HCT116 (cell line): ENCODE measurements around the gene ADAMTS3. TPM values are rescaled to one million over a fixed set of nuclear protein-coding genes. Genes with fewer than 3 reads are reported as not detected.

Experiments
- ATAC-seq: fragments of 200-7000 bp; cut with Tn5 transposase; 2 replicates; pipeline ENCODE4 v1.9.1; 2020; ENCODE audit warnings: mild to moderate bottlenecking, moderate library complexity
- BruUV-seq: library from RNA; stranded (reverse); fragments of 400-500 nt; replicated peaks from 2 replicates; lab custom pipeline; 2021; lab: Mats Ljungman, UMichigan
- CTCF ChIA-PET: fragments of 300-600 bp; sonication (Branson Sonifier 250); formaldehyde crosslinking; loops from one replicate; lab custom pipeline; 2021; ENCODE audit warnings: antibody characterized with exemption; lab: Charles Lee
- POLR2A ChIA-PET: fragments of 300-600, 350-600 bp; sonication (Branson Sonifier 250); formaldehyde crosslinking; loops from one replicate; lab custom pipeline; 2021; ENCODE audit warnings: antibody characterized with exemption; lab: Charles Lee
- RAD21 ChIA-PET, 2 experiments: fragments of 300-600 bp; sonication (Branson Sonifier 250); formaldehyde crosslinking; loops; one replicate each; lab custom pipeline; 2023; ENCODE audit warnings: low total read pairs in 2 of 2; ENCODE audit not compliant: uncharacterized antibody in 2 of 2, unreplicated experiment in 2 of 2, low non-redundant PET in 1 of 2; lab: Charles Lee
- DNase-seq: peaks from one replicate; pipeline ENCODE4 v3.0.0-alpha.2; 2010; ENCODE audit warnings: low read depth, low spot score
- H2AFZ ChIP-seq: fragments of 200-600 bp; shearing (Covaris generic), sonication (generic); 2 replicates; pipeline ENCODE4 v1.6.1; 2017; ENCODE audit warnings: low read depth, mixed run types, mixed read lengths, antibody characterized with exemption, low read length; ENCODE audit not compliant: poor library complexity, severe bottlenecking
- H3K27ac ChIP-seq: 2 replicates; pipeline ENCODE4 v1.5.1; 2012; ENCODE audit warnings: low read depth, low read length
- H3K27me3 ChIP-seq: fragments of 200-600 bp; sonication (generic); 2 replicates; pipeline ENCODE4 v1.6.1; 2016; ENCODE audit warnings: mixed run types, low read length, mixed read lengths; ENCODE audit not compliant: insufficient read depth
- H3K36me3 ChIP-seq, 2 experiments: fragments of 200-500 bp in 1 of 2; fragments of 200-600 bp in 1 of 2; sonication (Bioruptor generic) in 1 of 2; sonication (generic) in 1 of 2; 2 replicates each; pipeline versions ENCODE4 v1.5.1 to v1.6.1; 2014 to 2016; ENCODE audit warnings: low read length in 2 of 2, inconsistent platforms in 1 of 2, mixed read lengths in 1 of 2, mixed run types in 1 of 2; ENCODE audit not compliant: insufficient read depth in 2 of 2, control insufficient read depth in 1 of 2
- H3K4me1 ChIP-seq, 2 experiments: fragments of 200-600 bp in 1 of 2; sonication (generic) in 1 of 2; 2 replicates each; pipeline versions ENCODE4 v1.5.1 to v1.6.1; 2012 to 2017; ENCODE audit warnings: low read length in 2 of 2, inconsistent platforms in 1 of 2, mild to moderate bottlenecking in 1 of 2, mixed read lengths in 1 of 2, mixed run types in 1 of 2, moderate library complexity in 1 of 2; ENCODE audit not compliant: insufficient read depth in 2 of 2, control insufficient read depth in 1 of 2
- H3K4me2 ChIP-seq: fragments of 200-600 bp; sonication (generic); 2 replicates; pipeline ENCODE4 v1.6.1; 2017; ENCODE audit warnings: mixed run types, low read length, mixed read lengths
- H3K4me3 ChIP-seq, 2 experiments: fragments of 200-600 bp in 1 of 2; sonication (generic) in 1 of 2; replicated peaks in 1 of 2; 2 replicates each; pipeline ENCODE4 v1.5.1; 2011 to 2016; ENCODE audit warnings: low read length in 2 of 2, control low read depth in 1 of 2, low read depth in 1 of 2, mild to moderate bottlenecking in 1 of 2, mixed read lengths in 1 of 2, mixed run types in 1 of 2
- H3K79me2 ChIP-seq: fragments of 200-600 bp; sonication (generic); 2 replicates; pipeline ENCODE4 v1.6.1; 2017; ENCODE audit warnings: mild to moderate bottlenecking, mixed run types, low read length, moderate library complexity, mixed read lengths; ENCODE audit not compliant: insufficient read depth
- H3K9ac ChIP-seq: fragments of 200-600 bp; sonication (generic); 2 replicates; pipeline ENCODE4 v1.6.1; 2016; ENCODE audit warnings: low read length, mixed read lengths
- H3K9me2 ChIP-seq: fragments of 200-600 bp; sonication (generic), shearing (Covaris generic); 2 replicates; pipeline ENCODE4 v1.6.1; 2017; ENCODE audit warnings: mixed run types, mild to moderate bottlenecking, moderate library complexity; ENCODE audit not compliant: insufficient read depth
- H3K9me3 ChIP-seq, 2 experiments: fragments of 200-500 bp in 1 of 2; fragments of 200-600 bp in 1 of 2; sonication (Bioruptor generic) in 1 of 2; sonication (generic) in 1 of 2; 2 replicates each; pipeline ENCODE4 v1.6.1; 2014 to 2017; ENCODE audit warnings: low read length in 2 of 2, mixed read lengths in 2 of 2, inconsistent platforms in 1 of 2, low read depth in 1 of 2, mild to moderate bottlenecking in 1 of 2, mixed run types in 1 of 2, moderate library complexity in 1 of 2; ENCODE audit not compliant: control insufficient read depth in 1 of 2, insufficient read depth in 1 of 2
- H4K20me1 ChIP-seq: fragments of 200-600 bp; sonication (generic), shearing (Covaris generic); 2 replicates; pipeline ENCODE4 v1.6.1; 2017; ENCODE audit warnings: mixed run types, mild to moderate bottlenecking, moderate library complexity; ENCODE audit not compliant: insufficient read depth
- CBX3 ChIP-seq: IDR thresholded peaks from 2 replicates; pipeline ENCODE4 v1.6.1; 2012; ENCODE audit warnings: low read depth
- EGR1 ChIP-seq: IDR thresholded peaks from 2 replicates; pipeline ENCODE4 v1.6.1; 2012; ENCODE audit warnings: low read depth
- EZH2 ChIP-seq: fragments of 200-600 bp; sonication (generic); IDR thresholded peaks from 2 replicates; pipeline ENCODE4 v1.6.1; 2017; ENCODE audit warnings: antibody characterized with exemption, mixed run types
- EZH2phosphoT487 ChIP-seq: fragments of 200-600 bp; IDR thresholded peaks from 2 replicates; pipeline ENCODE4 v1.6.1; 2018; ENCODE audit warnings: antibody characterized with exemption, borderline replicate concordance
- JUND ChIP-seq: IDR thresholded peaks from 2 replicates; pipeline ENCODE4 v1.6.1; 2012
- POLR2A ChIP-seq: IDR thresholded peaks from 2 replicates; pipeline ENCODE4 v1.7.0; 2011; ENCODE audit warnings: borderline replicate concordance; ENCODE audit not compliant: insufficient read depth, insufficient read length; ENCODE audit errors: extremely low read depth
- RAD21 ChIP-seq: IDR thresholded peaks from 2 replicates; pipeline ENCODE4 v1.6.1; 2012; ENCODE audit warnings: low read depth, mild to moderate bottlenecking
- SIN3A ChIP-seq: IDR thresholded peaks from 2 replicates; pipeline ENCODE4 v1.6.1; 2012; ENCODE audit warnings: low read depth
- SP1 ChIP-seq: IDR thresholded peaks from 2 replicates; pipeline ENCODE4 v1.6.1; 2012; ENCODE audit warnings: low read depth
- YY1 ChIP-seq: IDR thresholded peaks from 2 replicates; pipeline ENCODE4 v1.6.1; 2011; ENCODE audit warnings: low read length, low read depth, moderate library complexity, mild to moderate bottlenecking; ENCODE audit not compliant: insufficient replicate concordance; ENCODE audit errors: extremely low read depth
- ZNF274 ChIP-seq: fragments of 200-500 bp; sonication (Bioruptor generic); IDR thresholded peaks from 2 replicates; pipeline ENCODE4 v1.6.1; 2014; ENCODE audit warnings: mild to moderate bottlenecking, low read depth, low read length, inconsistent platforms
- intact Hi-C: fragments of 100-400 bp; cut with micrococcal nuclease; formaldehyde crosslinking; loops from 2 replicates; pipeline ENCODE4 v1.10.0; 2022
- total RNA-seq: library from RNA; stranded (reverse); gene quantifications from one replicate; pipeline ENCODE4 v1.2.1, GENCODE V29; 2021; ENCODE audit not compliant: unreplicated experiment
- TF ChIP-seq, protein P1 (sequence below): IDR thresholded peaks from 2 replicates; pipeline ENCODE4 v1.6.1; 2011; ENCODE audit warnings: mild to moderate bottlenecking, low read length, moderate library complexity; ENCODE audit not compliant: insufficient replicate concordance; ENCODE audit errors: extremely low read depth
- TF ChIP-seq, protein P2 (sequence below): IDR thresholded peaks from 2 replicates; pipeline ENCODE4 v1.6.1; 2012; ENCODE audit warnings: low read depth
- TF ChIP-seq, protein P3 (sequence below): IDR thresholded peaks from 2 replicates; pipeline ENCODE4 v1.6.1; 2012

The ADAMTS3 gene
- total RNA-seq, 1 experiment from 2014 or later = not detected

DNA sequence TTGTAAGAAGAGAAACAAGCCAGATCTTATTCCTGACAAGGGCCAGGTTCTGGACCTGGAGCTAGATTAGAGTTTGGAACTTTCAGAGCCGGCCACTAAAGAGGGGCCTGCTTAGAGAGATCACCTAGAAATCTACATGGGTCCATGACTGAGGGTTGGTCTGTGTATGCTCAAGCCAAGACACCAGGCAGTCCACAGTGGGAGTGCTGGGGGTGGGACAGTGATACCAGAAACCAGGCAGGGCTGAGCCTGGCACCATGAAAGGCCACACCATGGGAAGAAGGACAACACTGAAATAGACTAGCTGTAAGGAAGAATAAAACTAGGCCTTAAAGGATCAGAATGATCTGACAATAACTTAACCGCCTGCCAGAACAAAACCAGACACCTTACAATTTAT is 267.3 kb downstream of the ADAMTS3 start:
- Histone ChIP-seq H2AFZ (no peak overlapping the region), H3K9ac (no peak overlapping the region), H4K20me1 (no peaks in the 10 kb centered on the region), H3K4me2 (no peak overlapping the region), H3K9me2 (no peaks in the 10 kb centered on the region), H3K4me3 (no peak overlapping the region), H3K4me1 (no peaks in the 10 kb centered on the region), H3K36me3 (no peaks in the 10 kb centered on the region), H3K27me3 (no peaks in the 10 kb centered on the region), H3K27ac (no peak overlapping the region), H3K79me2 (no peaks in the 10 kb centered on the region), H3K9me3 (no peaks in the 10 kb centered on the region)
- ATAC-seq (no peak), DNase-seq (no peak)
- CTCF ChIA-PET = interaction anchor here (1.1 to 2.2 kb wide), 2 partner anchors 16 to 1701 kb away, joined by 3 to 6 read pairs; no protein-coding TSS in a partner anchor
- RAD21 ChIA-PET = no interaction called here
- no peak for TF ChIP-seq CBX3
- no peak for TF ChIP-seq ZNF274
- TF ChIP-seq YY1 = no peak
- TF ChIP-seq, protein P1, sequence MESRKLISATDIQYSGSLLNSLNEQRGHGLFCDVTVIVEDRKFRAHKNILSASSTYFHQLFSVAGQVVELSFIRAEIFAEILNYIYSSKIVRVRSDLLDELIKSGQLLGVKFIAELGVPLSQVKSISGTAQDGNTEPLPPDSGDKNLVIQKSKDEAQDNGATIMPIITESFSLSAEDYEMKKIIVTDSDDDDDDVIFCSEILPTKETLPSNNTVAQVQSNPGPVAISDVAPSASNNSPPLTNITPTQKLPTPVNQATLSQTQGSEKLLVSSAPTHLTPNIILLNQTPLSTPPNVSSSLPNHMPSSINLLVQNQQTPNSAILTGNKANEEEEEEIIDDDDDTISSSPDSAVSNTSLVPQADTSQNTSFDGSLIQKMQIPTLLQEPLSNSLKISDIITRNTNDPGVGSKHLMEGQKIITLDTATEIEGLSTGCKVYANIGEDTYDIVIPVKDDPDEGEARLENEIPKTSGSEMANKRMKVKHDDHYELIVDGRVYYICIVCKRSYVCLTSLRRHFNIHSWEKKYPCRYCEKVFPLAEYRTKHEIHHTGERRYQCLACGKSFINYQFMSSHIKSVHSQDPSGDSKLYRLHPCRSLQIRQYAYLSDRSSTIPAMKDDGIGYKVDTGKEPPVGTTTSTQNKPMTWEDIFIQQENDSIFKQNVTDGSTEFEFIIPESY = no peak
- no peak for TF ChIP-seq SIN3A
- no peak for TF ChIP-seq JUND
- TF ChIP-seq EGR1 = no peak
- no peak for TF ChIP-seq POLR2A
- TF ChIP-seq, protein P2, sequence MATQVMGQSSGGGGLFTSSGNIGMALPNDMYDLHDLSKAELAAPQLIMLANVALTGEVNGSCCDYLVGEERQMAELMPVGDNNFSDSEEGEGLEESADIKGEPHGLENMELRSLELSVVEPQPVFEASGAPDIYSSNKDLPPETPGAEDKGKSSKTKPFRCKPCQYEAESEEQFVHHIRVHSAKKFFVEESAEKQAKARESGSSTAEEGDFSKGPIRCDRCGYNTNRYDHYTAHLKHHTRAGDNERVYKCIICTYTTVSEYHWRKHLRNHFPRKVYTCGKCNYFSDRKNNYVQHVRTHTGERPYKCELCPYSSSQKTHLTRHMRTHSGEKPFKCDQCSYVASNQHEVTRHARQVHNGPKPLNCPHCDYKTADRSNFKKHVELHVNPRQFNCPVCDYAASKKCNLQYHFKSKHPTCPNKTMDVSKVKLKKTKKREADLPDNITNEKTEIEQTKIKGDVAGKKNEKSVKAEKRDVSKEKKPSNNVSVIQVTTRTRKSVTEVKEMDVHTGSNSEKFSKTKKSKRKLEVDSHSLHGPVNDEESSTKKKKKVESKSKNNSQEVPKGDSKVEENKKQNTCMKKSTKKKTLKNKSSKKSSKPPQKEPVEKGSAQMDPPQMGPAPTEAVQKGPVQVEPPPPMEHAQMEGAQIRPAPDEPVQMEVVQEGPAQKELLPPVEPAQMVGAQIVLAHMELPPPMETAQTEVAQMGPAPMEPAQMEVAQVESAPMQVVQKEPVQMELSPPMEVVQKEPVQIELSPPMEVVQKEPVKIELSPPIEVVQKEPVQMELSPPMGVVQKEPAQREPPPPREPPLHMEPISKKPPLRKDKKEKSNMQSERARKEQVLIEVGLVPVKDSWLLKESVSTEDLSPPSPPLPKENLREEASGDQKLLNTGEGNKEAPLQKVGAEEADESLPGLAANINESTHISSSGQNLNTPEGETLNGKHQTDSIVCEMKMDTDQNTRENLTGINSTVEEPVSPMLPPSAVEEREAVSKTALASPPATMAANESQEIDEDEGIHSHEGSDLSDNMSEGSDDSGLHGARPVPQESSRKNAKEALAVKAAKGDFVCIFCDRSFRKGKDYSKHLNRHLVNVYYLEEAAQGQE = no peak
- no peak for TF ChIP-seq EZH2phosphoT487
- TF ChIP-seq, protein P3, sequence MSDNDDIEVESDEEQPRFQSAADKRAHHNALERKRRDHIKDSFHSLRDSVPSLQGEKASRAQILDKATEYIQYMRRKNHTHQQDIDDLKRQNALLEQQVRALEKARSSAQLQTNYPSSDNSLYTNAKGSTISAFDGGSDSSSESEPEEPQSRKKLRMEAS = no peak
- no peak for TF ChIP-seq EZH2
- no peak for TF ChIP-seq SP1
- TF ChIP-seq RAD21 = no peak
- intact Hi-C loops = loop anchor here (2.0 kb wide), 1 partner anchor 1701 kb away; no protein-coding TSS in a partner anchor
- BruUV-seq = no TSS peak
- POLR2A ChIA-PET = no interaction called here
